ENCODE data around the gene CD274.
A peak's percentile ranks its signal among the peaks of the same experiment; 100 is the strongest.
"Not testable (repeated sequence)": the region's sequence is repeated elsewhere in the genome, so short reads cannot be mapped to it uniquely, and the experiment has no call there.

The CD274 gene

DNA sequence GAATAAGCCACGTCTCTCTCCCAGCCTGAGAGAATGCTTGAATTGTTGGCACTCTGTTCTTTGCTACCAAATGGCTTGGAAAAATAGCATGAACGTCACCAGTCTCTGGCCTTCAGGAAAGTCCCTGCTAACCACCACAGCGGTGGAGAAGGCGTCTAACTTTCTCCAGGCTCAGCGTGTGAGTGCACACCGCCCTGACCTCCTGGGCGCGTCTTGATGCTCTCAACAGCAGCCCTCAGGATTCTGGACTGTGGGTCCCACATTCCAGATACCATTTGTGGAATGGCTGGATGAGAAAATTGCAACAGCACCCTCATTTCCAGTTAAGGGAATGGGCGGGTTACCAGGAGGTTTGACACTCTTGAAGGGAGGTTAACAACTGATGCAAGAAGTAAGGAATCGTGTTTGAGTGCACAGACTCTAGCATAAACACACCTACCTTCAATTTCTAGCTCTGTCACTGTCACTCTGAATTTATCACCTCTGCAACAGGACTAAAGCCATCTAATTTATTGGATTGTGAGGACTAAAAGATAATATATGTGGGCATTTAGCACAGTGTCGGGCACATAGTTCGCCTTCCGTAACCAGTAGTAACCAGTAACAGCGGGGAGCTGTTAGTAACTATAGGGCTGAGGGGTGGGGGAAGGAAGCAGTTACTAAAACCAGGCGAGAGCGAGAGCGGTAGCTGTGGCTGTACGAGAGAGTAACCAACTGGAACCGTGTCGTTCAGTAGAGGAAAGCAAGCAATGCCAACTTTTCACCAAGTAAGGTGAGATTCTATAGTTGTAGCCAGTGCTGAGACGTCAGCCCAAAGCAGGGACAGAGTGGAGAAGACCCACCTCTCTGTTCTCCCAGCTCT is 11.8 kb upstream of the CD274 start:
- DNase-seq (ENCODE audit: low read depth in 3 of 3): peak in 2 of 3 experiments; percentile 22 to 58

DNA sequence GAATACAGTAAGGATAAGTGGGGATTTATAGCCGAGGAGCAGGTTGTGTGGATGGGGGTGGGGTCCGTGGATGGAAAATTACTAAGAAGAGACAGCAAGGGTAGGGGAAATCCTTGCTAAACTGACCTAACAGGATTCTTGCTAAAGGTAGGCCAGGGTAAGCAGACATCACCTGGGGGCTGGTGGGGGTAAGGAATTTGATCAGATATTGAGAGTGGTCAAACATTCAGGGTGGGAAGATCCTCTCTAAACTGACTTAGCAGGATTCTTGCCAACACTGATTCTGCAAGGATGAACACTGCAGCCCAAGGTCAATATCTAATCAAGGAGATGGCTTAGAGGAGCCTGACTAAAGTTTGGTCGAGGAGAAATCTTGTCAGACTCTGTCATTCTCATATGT is 9.9 kb upstream of the CD274 start:
- DNase-seq (ENCODE audit: low read depth in 3 of 3): no peak

DNA sequence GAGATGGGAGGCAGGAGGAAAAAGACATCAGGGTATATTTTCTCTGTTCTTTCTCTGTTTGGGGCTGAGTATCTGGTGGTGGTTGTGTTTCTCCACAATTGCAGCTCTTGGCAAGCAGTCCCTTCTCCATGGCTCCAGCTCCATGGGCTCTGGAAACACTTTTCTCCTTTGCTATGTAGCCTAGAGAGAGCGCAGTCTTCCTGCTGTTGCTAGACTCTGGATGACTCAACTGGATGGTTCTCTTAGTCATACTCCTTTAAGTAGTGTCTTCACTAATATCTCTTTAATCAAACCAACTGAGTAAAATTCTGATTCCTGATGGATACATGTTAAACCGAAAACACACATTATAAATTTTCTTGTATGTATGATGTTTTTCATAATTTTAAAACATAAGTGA is 9.3 kb upstream of the CD274 start:
- DNase-seq (ENCODE audit: low read depth in 3 of 3): no peak

- DNase-seq (ENCODE audit: low read depth in 3 of 3): no peak
These were observed 7.8 kb upstream of the CD274 start for GRCh38 chr9:5442400-5443011.

DNA sequence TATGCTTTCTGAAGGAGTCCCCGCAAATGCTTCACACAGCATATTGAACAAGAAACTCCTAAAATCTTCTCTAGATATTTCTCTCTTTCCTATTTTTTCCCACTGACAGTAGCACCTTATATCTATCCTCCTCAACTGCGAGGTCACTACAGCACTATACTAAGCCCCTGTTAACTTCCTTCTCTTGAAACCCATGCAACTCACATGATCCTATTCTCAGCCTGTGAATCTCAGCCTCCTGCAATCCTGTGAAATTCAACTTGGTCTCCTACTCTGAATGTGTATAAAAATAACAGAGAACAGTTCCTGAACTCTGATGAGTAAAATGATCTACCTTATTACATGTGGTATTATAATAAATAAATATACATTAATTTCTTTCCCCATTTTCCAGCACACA is 6.5 kb upstream of the CD274 start:
- no peak for DNase-seq (ENCODE audit: low read depth in 3 of 3)

- not testable (repeated sequence) for DNase-seq (ENCODE audit: low read depth in 3 of 3)
These were observed 5.2 kb upstream of the CD274 start for GRCh38 chr9:5445096-5445495.

- DNase-seq (ENCODE audit: low read depth in 3 of 3): no peak
These were observed 4.5 kb upstream of the CD274 start for GRCh38 chr9:5445886-5446285.

DNA sequence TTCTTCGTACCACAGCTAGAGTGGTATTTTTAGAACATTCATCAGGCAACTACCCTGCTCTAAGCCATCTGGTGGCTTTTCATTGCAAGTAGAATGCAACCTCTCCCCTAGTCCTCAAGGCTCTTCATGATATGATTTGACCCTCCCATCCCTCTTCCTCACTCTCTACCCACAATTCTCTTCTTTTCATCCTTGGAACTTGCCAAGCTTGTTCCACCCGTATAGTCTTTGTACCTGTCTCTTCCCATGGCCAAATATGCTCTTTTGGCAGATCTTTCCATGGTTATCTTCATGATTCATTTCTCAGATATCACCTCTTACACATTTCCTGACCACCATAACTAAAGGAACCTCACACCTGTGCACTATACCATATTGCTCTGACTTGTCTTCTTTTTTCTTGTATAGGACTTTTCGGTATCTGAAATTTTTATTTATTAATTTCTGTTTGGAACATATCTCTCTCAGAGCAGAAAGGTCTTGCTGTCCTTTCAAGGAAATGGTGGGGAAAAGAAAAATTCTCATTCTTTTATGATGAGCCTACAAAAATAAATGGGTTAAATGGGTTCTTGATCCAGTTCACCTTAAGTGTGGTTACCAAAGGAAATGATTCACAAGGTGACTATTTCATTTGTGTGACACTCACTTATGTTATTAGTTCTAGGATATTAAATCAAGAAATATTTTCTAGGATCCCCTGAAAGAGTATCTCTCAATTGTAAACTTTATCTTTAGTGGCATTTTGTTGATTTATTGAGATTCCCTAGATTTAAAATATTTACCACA is 3.7 kb upstream of the CD274 start:
- DNase-seq (ENCODE audit: low read depth in 3 of 3): no peak

- no peak for DNase-seq (ENCODE audit: low read depth in 3 of 3)
These were observed 3.0 kb upstream of the CD274 start for GRCh38 chr9:5447337-5447736.

GRCh38 chr9:5448016-5448415 is 2.3 kb upstream of the CD274 start:
- DNase-seq (ENCODE audit: low read depth in 3 of 3): no peak

DNA sequence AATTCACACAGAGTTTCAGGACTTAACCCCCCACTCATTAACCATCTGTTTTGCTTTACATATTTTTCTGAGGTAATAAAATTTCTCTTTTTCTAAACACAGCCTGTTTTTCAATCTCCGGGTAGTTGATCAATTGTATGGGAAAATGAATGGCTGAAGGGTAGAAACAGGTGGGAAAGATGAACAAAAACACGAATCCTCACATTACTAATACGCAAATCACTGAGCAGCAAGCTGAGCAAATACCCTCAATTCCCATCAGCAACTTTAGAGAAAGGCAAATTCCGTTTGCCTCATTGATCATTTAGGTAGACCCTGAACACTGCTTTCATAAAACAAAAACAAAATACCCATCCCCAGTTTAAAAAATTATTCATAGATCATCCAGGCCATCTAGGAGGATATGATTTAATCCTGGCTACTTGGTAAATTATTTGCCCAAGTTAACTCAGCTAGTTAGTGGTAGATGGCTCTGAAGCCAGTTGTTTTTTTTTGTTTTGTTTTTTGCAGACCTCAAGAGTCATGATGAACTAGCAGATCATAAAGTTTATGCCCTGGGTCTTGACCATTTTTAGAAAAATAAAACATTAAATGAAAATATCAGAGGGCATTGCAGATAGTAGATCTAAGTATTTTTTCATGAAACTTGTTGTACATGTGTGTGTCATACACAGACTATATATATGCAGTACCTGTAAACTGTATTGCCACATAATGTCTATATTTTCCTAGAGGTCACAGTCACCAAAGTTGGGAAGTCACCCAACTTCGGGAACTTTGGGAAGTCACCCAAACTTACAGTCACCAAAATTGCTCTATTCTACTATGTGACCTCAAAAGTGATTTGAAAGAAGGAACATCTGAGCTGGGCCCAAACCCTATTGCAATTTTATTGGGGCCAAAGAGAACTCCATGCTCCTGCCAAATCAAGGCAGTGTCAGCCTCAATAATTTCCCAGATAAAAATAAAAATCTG is 1.6 kb upstream of the CD274 start:
- DNase-seq (ENCODE audit: low read depth in 3 of 3): no peak

DNA sequence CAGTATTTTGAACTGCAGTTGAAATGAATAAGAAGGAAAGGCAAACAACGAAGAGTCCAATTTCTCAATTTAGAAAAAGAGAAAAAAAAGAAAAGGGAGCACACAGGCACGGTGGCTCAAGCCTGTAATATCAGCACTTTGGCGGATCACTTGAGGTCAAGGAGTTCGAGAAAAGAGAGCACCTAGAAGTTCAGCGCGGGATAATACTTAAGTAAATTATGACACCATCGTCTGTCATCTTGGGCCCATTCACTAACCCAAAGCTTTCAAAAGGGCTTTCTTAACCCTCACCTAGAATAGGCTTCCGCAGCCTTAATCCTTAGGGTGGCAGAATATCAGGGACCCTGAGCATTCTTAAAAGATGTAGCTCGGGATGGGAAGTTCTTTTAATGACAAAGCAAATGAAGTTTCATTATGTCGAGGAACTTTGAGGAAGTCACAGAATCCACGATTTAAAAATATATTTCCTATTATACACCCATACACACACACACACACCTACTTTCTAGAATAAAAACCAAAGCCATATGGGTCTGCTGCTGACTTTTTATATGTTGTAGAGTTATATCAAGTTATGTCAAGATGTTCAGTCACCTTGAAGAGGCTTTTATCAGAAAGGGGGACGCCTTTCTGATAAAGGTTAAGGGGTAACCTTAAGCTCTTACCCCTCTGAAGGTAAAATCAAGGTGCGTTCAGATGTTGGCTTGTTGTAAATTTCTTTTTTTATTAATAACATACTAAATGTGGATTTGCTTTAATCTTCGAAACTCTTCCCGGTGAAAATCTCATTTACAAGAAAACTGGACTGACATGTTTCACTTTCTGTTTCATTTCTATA is 602 bp upstream of the CD274 start:
- no peak for DNase-seq (ENCODE audit: low read depth in 3 of 3)

- DNase-seq (ENCODE audit: low read depth in 3 of 3): no peak
These were observed 1.9 kb downstream of the CD274 start for GRCh38 chr9:5452286-5452609.

- DNase-seq (ENCODE audit: low read depth in 3 of 3): no peak
These were observed 2.7 kb downstream of the CD274 start for GRCh38 chr9:5453004-5453403.

- no peak for DNase-seq (ENCODE audit: low read depth in 3 of 3)
These were observed 3.3 kb downstream of the CD274 start for GRCh38 chr9:5453673-5454072.

DNA sequence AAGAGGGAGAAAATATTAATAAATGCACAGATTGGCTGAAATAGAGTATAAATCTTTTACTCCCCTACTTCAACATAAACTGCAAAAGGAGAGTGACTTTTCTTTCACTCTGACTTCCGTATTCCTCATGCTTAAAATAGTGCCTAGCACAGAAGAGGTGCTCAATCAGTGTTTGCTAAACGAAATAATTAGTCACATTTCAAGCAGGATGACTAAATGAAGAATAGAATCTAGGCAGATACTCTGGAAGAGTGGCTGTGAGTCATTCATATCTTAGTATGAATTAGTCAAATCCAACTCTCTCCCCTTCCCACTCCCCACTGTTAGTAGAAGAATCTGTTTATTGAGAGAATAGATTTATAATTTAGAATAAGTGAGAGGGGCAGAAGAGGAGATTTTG is 4.8 kb downstream of the CD274 start:
- DNase-seq (ENCODE audit: low read depth in 3 of 3): no peak

GRCh38 chr9:5459289-5459829 is 9.0 kb downstream of the CD274 start:
- no peak for DNase-seq (ENCODE audit: low read depth in 3 of 3)

GRCh38 chr9:5460157-5460556 is 9.8 kb downstream of the CD274 start:
- DNase-seq (ENCODE audit: low read depth in 3 of 3): no peak

DNA sequence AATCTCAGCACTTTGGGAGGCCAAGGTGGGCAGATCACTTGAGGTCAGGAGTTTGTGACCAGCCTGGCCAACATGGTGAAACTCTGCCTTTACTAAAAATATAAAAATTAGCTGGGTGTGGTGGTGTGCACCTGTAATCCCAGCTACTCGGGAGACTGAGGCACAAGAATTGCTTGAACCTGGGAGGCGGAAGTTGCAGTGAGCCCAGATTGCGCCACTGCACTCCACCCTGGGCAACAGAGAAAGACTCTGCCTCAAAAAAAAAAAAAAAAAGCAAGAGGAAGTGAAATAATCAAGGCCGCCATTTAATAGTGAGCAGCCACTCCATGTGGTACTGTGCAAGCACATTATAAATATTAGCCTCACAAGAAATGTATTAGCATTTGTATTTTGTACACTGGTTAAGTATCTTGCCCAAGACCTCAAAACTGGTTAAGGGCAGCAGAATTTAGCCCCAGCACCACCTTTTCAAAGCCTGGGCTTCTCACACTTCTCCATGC is 14.5 kb downstream of the CD274 start:
- DNase-seq (ENCODE audit: low read depth in 3 of 3): not testable (repeated sequence)

GRCh38 chr9:5466005-5466404 is 15.7 kb downstream of the CD274 start:
- DNase-seq (ENCODE audit: low read depth in 3 of 3): no peak

All from stimulated activated CD4-positive, alpha-beta T cell treated with anti-CD3 and anti-CD28 coated beads, TNF-alpha, amount 100 ng/mL, for 24 hours (primary cell).